ENCODE results near the gene PJVK.
A peak's percentile ranks its signal among the peaks of the same experiment; 100 is the strongest.

The PJVK gene

GRCh38 chr2:178479758-178480226 is 28.6 kb downstream of the PJVK start:
- Histone ChIP-seq H3K14ac (ENCODE audit: low read length) (no peak overlapping the region), H3K27ac (ENCODE audit: low read depth, low read length) (no peak overlapping the region), H3K4me1 (ENCODE audit: control insufficient read depth in 1 of 2, insufficient read depth in 2 of 2, low read length in 2 of 2) (peaks cover 0 to 2% of the 10 kb centered on the region in 2 experiments), H2BK12ac (ENCODE audit: low read length) (no peak overlapping the region), H3K79me2 (ENCODE audit: control insufficient read depth, insufficient read depth, low read length, poor library complexity) (no peaks in the 10 kb centered on the region), H4K12ac (ENCODE audit: low read depth, low read length) (peak overlapping the region; percentile 46), H3K36me3 (ENCODE audit: control insufficient read depth in 1 of 2, insufficient read depth in 2 of 2, low read length in 2 of 2) (no peaks in the 10 kb centered on the region), H3K9me3 (ENCODE audit: insufficient read depth, low read depth, low read length) (no peaks in the 10 kb centered on the region), H3K4me2 (ENCODE audit: low read length) (peak overlapping the region; percentile 66), H2BK120ac (ENCODE audit: insufficient read depth, low read length, poor library complexity) (no peak overlapping the region), H3K18ac (ENCODE audit: low read length) (no peak overlapping the region), H4K91ac (ENCODE audit: low read depth, low read length) (no peak overlapping the region), H3K4me3 (ENCODE audit: low read depth, low read length) (peak overlapping the region; percentile 87), H3K27me3 (ENCODE audit: insufficient read depth, low read length) (no peaks in the 10 kb centered on the region), H3K79me1 (ENCODE audit: low read length) (peaks cover 2% of the 10 kb centered on the region), H2AK5ac (ENCODE audit: low read length) (no peak overlapping the region), H3K9ac (ENCODE audit: low read length) (no peak overlapping the region), H2BK5ac (ENCODE audit: low read depth, low read length, poor library complexity) (no peak overlapping the region), H3K4ac (ENCODE audit: low read depth, low read length) (no peak overlapping the region), H3K23ac (ENCODE audit: low read length) (no peak overlapping the region), H2AFZ (ENCODE audit: insufficient read depth, low read length, poor library complexity) (peak overlapping the region; percentile 70), H4K8ac (ENCODE audit: low read depth, low read length) (peak overlapping the region; percentile 58)
- DNase-seq = peak in 1 of 2 donors; percentile 2
- no CpG with 5 or more reads among the region's 19 CpGs for WGBS (ENCODE audit: extremely low coverage, insufficient coverage, insufficient read length)

GRCh38 chr2:178480227-178481181 is 29.3 kb downstream of the PJVK start, which contains the start of gene PLEKHA3:
Gene PLEKHA3, plus strand, starts transcription at chr2:178480457. Its CDS starts 413 bp downstream, at chr2:178480870.
- no peaks in the 10 kb centered on the region for H3K36me3 ChIP-seq (ENCODE audit: control insufficient read depth in 1 of 2, insufficient read depth in 2 of 2, low read length in 2 of 2)
- no peak within 1 kb of the TSS for H2AK5ac ChIP-seq (ENCODE audit: low read length)
- H3K14ac ChIP-seq (ENCODE audit: low read length) = peak within 1 kb of the TSS; percentile 45
- H3K9me3 ChIP-seq (ENCODE audit: insufficient read depth, low read depth, low read length) = no peaks in the 10 kb centered on the region
- peak within 1 kb of the TSS; percentile 87 for H3K4me3 ChIP-seq (ENCODE audit: low read depth, low read length)
- no peak within 1 kb of the TSS for H3K27ac ChIP-seq (ENCODE audit: low read depth, low read length)
- H3K23ac ChIP-seq (ENCODE audit: low read length) = no peak within 1 kb of the TSS
- peak within 1 kb of the TSS; percentile 70 for H2AFZ ChIP-seq (ENCODE audit: insufficient read depth, low read length, poor library complexity)
- H3K79me1 ChIP-seq (ENCODE audit: low read length) = peaks cover 2% of the 10 kb centered on the region
- peak within 1 kb of the TSS; percentile 66 for H3K4me2 ChIP-seq (ENCODE audit: low read length)
- H3K9ac ChIP-seq (ENCODE audit: low read length) = peak within 1 kb of the TSS; percentile 81
- H3K4ac ChIP-seq (ENCODE audit: low read depth, low read length) = peak within 1 kb of the TSS; percentile 19
- no peak within 1 kb of the TSS for H2BK5ac ChIP-seq (ENCODE audit: low read depth, low read length, poor library complexity)
- peak within 1 kb of the TSS; percentile 72 for H4K8ac ChIP-seq (ENCODE audit: low read depth, low read length)
- H2BK12ac ChIP-seq (ENCODE audit: low read length) = no peak within 1 kb of the TSS
- peaks cover 0 to 2% of the 10 kb centered on the region in 2 experiments for H3K4me1 ChIP-seq (ENCODE audit: control insufficient read depth in 1 of 2, insufficient read depth in 2 of 2, low read length in 2 of 2)
- no peaks in the 10 kb centered on the region for H3K27me3 ChIP-seq (ENCODE audit: insufficient read depth, low read length)
- WGBS (ENCODE audit: extremely low coverage, insufficient coverage, insufficient read length) = no CpG with 5 or more reads among the region's 92 CpGs
- peak within 1 kb of the TSS; percentile 13 for H2BK120ac ChIP-seq (ENCODE audit: insufficient read depth, low read length, poor library complexity)
- peak; percentile 99 for DNase-seq
- peak within 1 kb of the TSS; percentile 46 for H4K12ac ChIP-seq (ENCODE audit: low read depth, low read length)
- H4K91ac ChIP-seq (ENCODE audit: low read depth, low read length) = peak within 1 kb of the TSS; percentile 39
- no peaks in the 10 kb centered on the region for H3K79me2 ChIP-seq (ENCODE audit: control insufficient read depth, insufficient read depth, low read length, poor library complexity)
- H3K18ac ChIP-seq (ENCODE audit: low read length) = peak within 1 kb of the TSS; percentile 67

- Histone ChIP-seq H2BK120ac (ENCODE audit: insufficient read depth, low read length, poor library complexity) (no peak overlapping the region), H2AK5ac (ENCODE audit: low read length) (no peak overlapping the region), H3K36me3 (ENCODE audit: control insufficient read depth in 1 of 2, insufficient read depth in 2 of 2, low read length in 2 of 2) (no peaks in the 10 kb centered on the region), H3K4me1 (ENCODE audit: control insufficient read depth in 1 of 2, insufficient read depth in 2 of 2, low read length in 2 of 2) (peaks cover 0 to 2% of the 10 kb centered on the region in 2 experiments), H3K9me3 (ENCODE audit: insufficient read depth, low read depth, low read length) (no peaks in the 10 kb centered on the region), H3K18ac (ENCODE audit: low read length) (no peak overlapping the region), H4K12ac (ENCODE audit: low read depth, low read length) (no peak overlapping the region), H3K4me3 (ENCODE audit: low read depth, low read length) (no peak overlapping the region), H2AFZ (ENCODE audit: insufficient read depth, low read length, poor library complexity) (no peak overlapping the region), H3K27me3 (ENCODE audit: insufficient read depth, low read length) (no peaks in the 10 kb centered on the region), H4K91ac (ENCODE audit: low read depth, low read length) (no peak overlapping the region), H3K14ac (ENCODE audit: low read length) (no peak overlapping the region), H3K79me2 (ENCODE audit: control insufficient read depth, insufficient read depth, low read length, poor library complexity) (no peaks in the 10 kb centered on the region), H3K23ac (ENCODE audit: low read length) (no peak overlapping the region), H2BK12ac (ENCODE audit: low read length) (no peak overlapping the region), H3K4me2 (ENCODE audit: low read length) (no peak overlapping the region), H3K79me1 (ENCODE audit: low read length) (peaks cover 2% of the 10 kb centered on the region), H4K8ac (ENCODE audit: low read depth, low read length) (no peak overlapping the region), H3K27ac (ENCODE audit: low read depth, low read length) (no peak overlapping the region), H2BK5ac (ENCODE audit: low read depth, low read length, poor library complexity) (no peak overlapping the region), H3K9ac (ENCODE audit: low read length) (no peak overlapping the region), H3K4ac (ENCODE audit: low read depth, low read length) (no peak overlapping the region)
- DNase-seq = peak in 1 of 2 donors; percentile 7
- WGBS (ENCODE audit: extremely low coverage, insufficient coverage, insufficient read length) = no CpG with 5 or more reads among the region's 4 CpGs
Observed at GRCh38 chr2:178482437-178482836, 31.3 kb downstream of the PJVK start.

- H3K14ac ChIP-seq (ENCODE audit: low read length) = no peak overlapping the region
- no peak overlapping the region for H4K12ac ChIP-seq (ENCODE audit: low read depth, low read length)
- no peak for DNase-seq
- H4K91ac ChIP-seq (ENCODE audit: low read depth, low read length) = no peak overlapping the region
- H3K4me2 ChIP-seq (ENCODE audit: low read length) = no peak overlapping the region
- no peak overlapping the region for H3K4ac ChIP-seq (ENCODE audit: low read depth, low read length)
- H2AK5ac ChIP-seq (ENCODE audit: low read length) = no peak overlapping the region
- no peaks in the 10 kb centered on the region for H3K9me3 ChIP-seq (ENCODE audit: insufficient read depth, low read depth, low read length)
- H3K27ac ChIP-seq (ENCODE audit: low read depth, low read length) = no peak overlapping the region
- H3K9ac ChIP-seq (ENCODE audit: low read length) = no peak overlapping the region
- H3K4me3 ChIP-seq (ENCODE audit: low read depth, low read length) = no peak overlapping the region
- H3K79me1 ChIP-seq (ENCODE audit: low read length) = peaks cover 2% of the 10 kb centered on the region
- H2BK12ac ChIP-seq (ENCODE audit: low read length) = no peak overlapping the region
- H3K4me1 ChIP-seq (ENCODE audit: control insufficient read depth in 1 of 2, insufficient read depth in 2 of 2, low read length in 2 of 2) = peaks cover 0 to under 1% of the 10 kb centered on the region in 2 experiments
- no CpG with 5 or more reads among the region's 6 CpGs for WGBS (ENCODE audit: extremely low coverage, insufficient coverage, insufficient read length)
- H2BK5ac ChIP-seq (ENCODE audit: low read depth, low read length, poor library complexity) = no peak overlapping the region
- no peaks in the 10 kb centered on the region for H3K27me3 ChIP-seq (ENCODE audit: insufficient read depth, low read length)
- H4K8ac ChIP-seq (ENCODE audit: low read depth, low read length) = no peak overlapping the region
- H2BK120ac ChIP-seq (ENCODE audit: insufficient read depth, low read length, poor library complexity) = no peak overlapping the region
- H3K23ac ChIP-seq (ENCODE audit: low read length) = no peak overlapping the region
- H3K36me3 ChIP-seq (ENCODE audit: control insufficient read depth in 1 of 2, insufficient read depth in 2 of 2, low read length in 2 of 2) = no peaks in the 10 kb centered on the region
- H3K79me2 ChIP-seq (ENCODE audit: control insufficient read depth, insufficient read depth, low read length, poor library complexity) = no peaks in the 10 kb centered on the region
- H2AFZ ChIP-seq (ENCODE audit: insufficient read depth, low read length, poor library complexity) = no peak overlapping the region
- no peak overlapping the region for H3K18ac ChIP-seq (ENCODE audit: low read length)
Observed at GRCh38 chr2:178484245-178485041, 33.3 kb downstream of the PJVK start.

Data from trophoblast cell (in vitro differentiated cells and primary cell).